GM18867 (cell line): ENCODE data around the gene TRIP12.
A peak's percentile ranks its signal among the peaks of the same experiment; 100 is the strongest.
"Not testable (repeated sequence)": the region's sequence is repeated elsewhere in the genome, so short reads cannot be mapped to it uniquely, and the experiment has no call there.

Experiments
- ATAC-seq: cut with Tn5 transposase; IDR thresholded peaks from one replicate; pipeline ENCODE4 v1.9.1; 2021; ENCODE audit warnings: mild to moderate bottlenecking, moderate library complexity; ENCODE audit not compliant: unreplicated experiment

Gene TRIP12

DNA sequence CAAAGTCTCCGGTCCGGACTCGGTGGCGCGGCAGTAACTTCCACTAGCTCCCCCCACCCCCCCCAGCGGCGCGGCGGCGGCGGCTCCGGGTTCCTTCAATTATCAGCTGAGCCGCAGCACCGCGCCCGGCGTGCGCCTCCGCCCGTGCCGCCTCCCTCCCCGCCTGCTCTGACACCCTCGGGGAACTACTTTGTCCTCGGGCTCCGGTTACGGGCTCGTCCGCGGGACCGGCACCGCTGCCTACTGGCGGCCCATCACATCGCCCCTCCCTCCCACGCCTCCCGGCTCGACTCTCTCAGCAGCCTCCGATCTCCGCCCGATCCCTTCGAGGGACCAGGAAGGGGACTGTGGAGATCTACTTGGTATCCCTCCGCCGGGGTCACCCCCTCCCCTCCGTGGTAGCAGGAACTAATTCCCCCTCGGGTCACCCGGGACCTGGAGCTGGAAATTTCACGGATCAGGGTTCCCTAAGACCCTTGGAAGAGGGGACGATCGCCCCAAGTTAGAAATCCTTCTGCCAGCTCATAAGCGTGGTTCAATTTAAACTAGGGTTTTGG is at the start of gene TRIP12:
Gene TRIP12 (minus strand): TSS at position 118 of the 557 bp plus-strand sequence. CDS start 41,930 bp downstream, outside the sequence.
- ATAC-seq = peak; percentile 64

DNA sequence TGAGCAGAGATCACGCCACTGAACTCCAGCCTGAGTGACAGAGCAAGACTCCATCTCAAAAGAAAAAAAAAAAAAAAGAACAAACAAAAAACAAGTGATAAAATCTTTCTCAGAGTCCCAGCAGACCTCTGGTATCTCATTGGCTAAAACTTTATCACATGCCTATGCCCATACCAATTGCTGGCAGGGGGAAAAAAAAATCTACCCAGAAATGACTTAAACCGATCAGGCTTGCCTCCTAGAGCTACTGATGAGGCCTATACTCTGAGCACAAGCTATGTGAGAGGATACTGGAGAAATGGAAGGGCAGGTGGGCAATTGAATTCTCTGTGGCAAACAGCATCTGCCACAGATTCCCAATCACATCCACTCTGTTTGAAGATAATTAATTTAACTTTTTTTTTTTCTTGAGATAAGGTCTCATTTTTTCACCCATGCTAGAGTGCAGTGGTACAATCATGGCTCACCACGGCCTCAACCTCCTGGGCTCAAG is 49.5 kb upstream of the TRIP12 start:
- no peak for ATAC-seq

DNA sequence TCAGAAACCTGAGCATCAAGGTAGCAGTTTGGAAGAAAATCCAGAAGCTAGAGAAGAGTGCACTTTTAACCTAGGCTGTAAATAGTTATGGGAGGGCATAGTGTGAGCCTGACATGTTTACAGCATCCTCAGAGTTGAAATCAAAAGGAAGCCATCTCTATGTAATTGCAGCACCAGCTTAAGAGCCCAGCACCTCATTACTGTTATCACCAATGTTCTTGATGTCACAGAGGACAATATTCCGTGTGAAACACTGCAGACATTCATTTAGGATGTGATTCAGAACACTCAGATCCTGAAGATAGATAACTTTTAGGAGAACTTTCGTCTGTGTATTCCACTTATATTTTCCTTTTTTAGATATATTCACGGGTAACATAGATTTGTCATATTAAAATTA is 48.6 kb upstream of the TRIP12 start:
- ATAC-seq = no peak

DNA sequence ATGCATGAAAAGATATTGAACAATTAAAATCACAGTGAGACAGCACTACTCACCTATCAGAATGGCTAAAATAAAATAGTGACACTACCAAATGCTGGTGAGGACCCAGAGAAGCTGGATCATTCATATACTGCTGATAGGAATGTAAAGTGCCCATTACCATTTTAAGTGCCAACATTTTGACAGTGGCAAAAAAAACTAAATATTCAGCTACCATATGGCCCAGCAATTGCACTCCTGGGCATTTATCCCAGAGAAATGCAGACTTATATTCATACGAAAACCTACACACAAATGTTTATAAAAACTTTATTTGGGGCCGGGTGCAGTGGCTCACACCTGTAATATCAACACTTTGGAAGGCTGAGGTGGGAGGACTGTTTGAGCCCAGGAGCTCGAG is 48.1 kb upstream of the TRIP12 start:
- no peak for ATAC-seq

DNA sequence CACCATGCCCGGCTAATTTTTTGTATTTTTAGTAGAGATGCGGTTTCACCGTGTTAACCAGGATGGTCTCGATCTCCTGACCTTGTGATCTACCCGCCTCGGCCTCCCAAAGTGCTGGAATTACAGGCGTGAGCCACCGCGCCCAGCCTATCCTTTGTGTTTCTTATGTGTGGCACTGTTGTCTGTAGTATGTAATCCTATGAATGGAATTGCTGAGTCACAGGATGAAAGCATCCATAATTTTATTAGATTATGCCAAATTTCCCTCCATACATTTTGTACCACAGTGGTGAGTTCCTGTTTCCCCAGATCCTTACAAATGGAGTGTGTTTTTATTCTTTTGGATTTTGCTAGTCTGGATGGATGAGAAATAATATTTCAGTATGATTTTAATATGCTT is 41.8 kb upstream of the TRIP12 start:
- ATAC-seq = not testable (repeated sequence)

DNA sequence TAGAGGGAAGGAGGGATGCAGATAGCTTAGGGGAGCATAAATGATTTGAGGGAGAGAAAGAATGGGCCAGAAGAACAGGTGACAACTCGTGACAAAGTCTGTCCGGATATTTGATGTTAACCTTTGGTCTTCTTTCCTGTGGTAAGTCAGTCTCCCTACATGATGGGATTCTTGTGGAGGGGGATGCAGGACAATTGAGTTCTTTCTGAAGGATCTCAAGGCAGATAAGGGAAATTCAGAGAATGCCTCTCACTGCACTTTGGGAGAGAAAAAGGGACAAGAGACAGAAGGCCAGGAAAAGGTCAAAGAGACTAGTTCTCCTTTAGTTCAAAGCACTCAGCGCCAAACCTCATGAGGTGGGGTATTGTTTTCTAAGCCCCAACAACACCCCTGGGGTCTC is 34.7 kb upstream of the TRIP12 start:
- ATAC-seq = no peak

DNA sequence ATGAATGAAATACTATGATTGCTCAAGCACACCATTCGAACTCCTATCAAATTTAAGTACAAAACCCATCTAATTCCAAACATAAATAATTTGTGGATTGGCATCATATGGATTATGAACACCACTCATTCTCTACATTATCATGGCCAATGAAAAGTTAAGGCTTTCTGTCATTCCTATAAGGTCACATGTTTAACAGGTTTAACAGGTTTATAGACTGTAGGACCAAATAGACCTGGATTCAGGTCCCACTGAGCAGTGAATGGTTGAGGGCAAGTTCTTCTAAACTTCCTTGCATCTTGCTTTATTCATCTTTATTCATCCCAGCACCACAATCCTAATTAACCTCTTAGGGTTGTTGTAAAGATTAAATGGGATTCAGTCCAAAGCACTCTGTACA is 33.9 kb upstream of the TRIP12 start:
- no peak for ATAC-seq

DNA sequence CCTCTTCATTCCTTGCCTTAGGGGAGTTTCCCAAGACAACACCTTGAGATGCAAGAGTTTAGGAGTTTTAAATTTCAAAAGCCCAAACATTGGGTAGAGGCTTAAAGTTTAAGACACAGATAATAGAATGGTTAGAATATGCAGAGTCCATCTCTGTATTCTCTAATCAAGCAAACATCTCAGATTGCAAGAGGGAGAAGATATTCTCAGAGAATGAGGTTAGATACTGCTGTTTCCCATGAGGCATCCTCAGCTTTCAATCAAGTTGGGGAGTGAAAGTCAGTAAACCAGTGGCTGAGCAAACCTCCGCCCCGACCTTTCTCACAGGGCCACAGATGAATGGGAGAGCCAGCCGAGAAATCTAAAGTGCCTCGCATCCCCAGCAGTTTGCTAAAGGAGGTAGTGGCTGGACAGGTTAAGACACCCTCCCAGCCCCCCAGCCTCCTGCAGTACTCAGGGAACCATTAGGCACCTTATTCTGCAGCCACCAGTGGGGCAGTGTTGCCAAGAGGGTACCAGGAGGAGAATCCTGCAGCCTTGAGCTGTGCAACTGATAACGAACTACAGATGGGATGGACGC is 30.5 kb upstream of the TRIP12 start:
- no peak for ATAC-seq

DNA sequence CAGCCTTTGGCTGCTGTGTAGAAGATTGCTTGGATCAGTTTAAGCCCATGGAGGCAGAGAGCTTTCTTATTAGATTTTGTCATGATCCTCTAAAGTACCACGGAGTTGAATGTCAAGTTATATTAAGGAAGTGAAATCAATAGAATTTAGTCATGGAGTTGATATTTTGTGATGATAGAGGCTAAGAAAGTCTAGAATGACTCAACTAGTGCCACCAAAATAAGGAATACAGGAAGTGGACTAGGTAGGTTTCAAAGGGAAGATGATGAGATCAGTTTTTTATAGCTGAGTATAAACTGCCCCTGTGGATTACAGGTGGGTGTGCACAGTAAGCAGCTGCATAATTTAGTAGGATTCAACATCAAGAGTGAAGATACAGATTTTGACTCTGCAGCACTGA is 25.7 kb upstream of the TRIP12 start:
- no peak for ATAC-seq

DNA sequence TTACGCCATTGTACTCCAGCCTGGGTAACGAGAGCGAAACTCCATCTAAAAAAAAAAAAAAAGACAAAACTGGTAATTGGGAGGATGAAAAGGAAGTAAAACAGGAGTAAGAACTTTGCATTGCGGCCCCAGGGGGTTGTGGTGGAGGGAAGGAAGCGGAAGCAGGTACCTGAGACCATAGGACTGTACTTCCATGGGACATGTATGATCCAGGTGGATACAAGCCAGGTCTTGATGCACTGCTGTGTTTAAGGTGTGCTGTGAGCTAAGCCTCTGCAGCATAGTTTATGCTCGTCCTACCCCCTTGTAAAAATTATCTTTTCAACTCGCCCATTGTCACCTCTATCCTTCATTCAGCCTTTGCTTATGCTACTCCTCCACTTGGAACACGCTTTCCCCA is 24.2 kb upstream of the TRIP12 start:
- no peak for ATAC-seq

DNA sequence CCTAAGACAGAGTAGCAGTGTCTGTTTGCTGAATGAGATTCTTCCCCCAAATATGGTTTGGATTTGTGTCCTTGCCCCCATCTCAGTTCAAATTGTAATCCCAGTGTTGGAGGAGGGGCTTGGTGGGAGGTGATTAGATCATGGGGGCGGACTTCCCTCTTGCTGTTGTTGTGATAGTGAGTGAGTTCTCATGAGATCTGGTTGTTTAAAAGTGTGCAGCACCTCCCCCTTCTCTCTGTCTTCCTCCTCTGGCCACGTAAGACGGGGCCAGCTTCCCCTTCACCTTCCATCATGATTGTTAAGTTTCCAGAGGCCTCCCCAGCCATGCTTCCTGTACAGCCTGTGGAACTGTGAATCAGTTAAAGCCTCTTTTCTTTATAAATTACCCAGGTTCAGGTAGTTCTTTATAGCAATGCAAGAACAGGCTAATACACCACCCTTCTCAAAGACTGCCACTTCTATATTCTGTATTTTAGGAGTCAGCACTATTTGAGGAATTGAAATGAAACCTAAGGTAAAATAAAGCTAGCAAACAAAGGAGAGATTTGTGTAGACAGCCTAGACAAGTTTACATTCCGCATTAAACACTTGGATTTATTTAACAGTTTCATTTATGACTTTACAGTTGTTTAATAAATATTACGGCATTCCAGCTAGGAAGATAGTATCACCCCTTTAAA is 22.1 kb upstream of the TRIP12 start:
- ATAC-seq = no peak

DNA sequence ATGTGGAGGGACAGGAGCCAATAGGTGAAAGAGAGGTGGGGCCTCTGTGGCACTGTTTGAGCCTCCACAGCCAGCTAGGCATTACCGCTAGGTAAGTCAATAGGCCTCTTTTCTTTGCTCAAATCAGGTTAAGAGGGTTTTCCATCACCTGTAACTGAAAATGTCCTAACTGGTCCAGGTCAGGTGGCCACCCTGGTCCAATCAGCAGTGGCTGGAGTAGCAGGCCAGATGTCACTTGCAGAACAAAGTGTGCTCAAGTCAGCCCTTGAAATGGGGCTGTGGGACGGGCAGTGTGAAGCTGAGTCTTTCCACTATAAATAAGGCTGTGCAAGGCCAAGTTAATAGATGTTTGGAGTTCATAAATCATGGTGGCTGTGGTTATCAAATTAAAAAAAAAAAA is 21.4 kb upstream of the TRIP12 start:
- no peak for ATAC-seq

DNA sequence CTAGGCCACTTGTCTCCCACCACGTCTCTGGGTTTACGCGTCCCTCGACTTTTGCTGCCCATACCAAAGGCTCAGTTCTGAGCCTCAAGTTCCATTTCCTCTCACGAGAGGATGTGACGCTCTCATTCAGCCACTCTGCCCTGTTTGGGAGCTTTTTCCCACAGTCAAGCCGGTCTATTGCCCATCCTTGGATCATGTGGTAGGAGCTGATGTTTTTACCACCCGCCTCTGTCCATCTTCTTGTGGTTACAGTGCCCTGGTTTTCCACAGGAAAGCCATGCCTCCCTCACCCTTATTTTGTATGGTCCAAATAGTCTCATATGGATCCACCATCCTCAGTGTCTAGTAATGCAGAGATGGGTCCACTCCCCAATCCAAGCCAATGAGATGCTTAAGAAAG is 20.9 kb upstream of the TRIP12 start:
- ATAC-seq = no peak

DNA sequence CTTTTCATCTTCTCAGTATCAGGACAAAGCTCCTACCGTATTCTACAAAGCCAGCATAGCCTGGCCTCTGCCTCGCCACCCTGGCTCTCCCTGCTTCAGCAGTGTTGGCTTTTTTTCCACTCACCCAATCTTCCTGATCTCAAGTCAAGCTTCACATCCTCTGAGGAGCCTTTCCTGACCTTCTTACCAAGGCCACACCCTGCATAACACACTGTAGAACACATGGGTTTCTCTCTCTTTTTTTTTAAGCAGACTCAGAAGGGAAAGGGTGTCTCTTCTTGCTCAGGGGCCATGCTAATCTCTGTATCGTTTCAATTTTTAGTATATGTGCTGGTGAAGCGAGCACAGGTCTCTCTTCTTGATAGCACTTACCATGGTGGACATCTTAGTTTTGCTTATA is 15.7 kb upstream of the TRIP12 start:
- no peak for ATAC-seq

DNA sequence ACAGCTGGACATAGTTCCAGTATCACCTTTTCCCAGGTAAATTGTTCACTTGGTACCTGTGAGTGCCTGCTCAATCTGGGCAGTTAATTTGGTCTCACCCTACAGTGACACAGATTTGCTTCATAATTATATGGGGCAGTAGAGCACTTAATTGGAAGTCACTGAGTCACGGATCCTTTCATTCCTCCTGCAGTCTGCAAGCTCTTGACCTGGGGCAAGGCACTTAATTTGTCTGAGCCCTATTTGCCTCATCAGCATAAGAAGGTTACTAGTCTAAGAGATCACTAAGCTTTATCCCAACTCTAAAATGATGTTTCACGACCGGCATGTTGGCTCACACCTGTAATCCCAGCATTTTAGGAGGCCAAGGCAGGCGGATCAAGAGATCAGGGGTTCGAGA is 9.4 kb upstream of the TRIP12 start:
- no peak for ATAC-seq

DNA sequence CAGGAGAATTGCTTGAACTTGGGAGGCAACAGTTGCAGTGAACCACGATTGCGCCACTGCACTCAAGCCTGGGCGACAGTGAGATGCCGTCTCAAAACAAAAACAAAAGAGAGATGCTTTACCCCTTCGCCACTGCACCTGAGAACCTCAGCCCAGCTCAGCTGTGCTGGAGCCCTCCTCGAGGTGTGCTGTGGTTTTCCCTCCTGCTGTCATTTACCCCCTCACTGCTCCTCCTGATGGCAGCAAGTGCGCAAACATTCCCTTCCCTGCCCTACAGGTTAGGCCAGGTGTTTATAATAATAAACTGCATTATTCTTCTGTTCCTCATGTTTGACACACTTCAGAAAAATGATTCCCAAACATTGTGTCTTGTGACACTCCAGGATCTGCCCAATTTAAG is 8.8 kb upstream of the TRIP12 start:
- ATAC-seq = no peak

DNA sequence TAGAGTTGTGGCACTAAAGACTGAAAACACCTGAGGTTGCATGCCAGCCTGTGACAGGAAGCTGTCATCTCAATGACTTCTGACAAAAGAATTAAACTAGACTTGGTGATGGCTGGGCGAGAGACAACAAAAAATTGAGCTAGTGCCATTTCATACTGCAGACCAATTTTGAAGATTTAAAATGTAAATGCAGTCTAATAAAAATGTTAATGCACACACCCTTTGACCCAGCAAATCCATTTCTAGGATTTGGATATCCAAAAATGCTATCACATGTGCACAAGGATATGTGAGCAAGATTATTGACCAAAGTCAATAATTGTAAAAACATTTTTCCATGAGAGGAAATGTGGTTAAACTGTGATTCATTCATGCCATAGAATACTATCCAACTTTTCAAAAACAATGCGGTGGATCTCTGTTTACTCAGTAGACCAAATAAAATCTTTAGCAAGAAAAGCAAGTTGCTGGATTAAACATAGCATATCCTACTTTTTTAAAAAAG is 6.1 kb upstream of the TRIP12 start:
- ATAC-seq = no peak

DNA sequence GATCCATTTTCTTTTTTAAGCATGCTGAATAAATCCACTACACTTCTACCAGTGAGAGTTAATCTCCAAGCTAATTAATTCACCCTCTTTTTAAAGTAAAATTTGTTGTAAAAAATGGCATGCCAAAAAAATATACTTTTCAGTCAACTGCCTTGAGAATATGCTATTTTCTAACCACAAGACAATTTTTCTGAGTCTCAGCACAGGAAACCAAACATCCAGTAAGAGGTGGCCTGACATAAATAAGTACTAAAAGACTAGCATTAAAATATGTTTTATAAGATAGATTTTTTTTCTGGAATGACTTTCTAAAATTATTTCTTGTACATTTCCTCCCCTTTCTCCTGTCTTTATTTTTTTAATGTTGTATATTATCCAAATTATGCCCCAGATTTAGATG is 3.4 kb upstream of the TRIP12 start:
- no peak for ATAC-seq

DNA sequence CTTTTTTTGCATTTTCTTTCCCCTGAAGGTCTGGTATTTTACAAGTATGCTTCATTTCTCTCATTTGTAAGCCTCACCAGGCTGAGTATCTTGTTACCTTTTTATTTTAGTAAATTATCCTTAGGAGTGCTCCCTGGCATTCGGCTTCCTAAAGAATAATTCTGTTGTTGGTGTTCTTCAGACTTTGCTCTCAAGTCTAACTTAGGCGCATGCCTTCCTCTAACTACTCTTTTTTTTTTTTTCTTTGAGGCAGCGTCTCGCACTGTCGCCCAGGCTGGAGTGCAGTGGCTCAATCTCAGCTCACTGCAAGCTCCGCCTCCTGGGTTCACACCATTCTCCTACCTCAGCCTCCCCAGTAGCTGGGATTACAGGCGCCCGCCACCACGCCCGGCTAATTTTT is 2.7 kb upstream of the TRIP12 start:
- ATAC-seq = not testable (repeated sequence)

DNA sequence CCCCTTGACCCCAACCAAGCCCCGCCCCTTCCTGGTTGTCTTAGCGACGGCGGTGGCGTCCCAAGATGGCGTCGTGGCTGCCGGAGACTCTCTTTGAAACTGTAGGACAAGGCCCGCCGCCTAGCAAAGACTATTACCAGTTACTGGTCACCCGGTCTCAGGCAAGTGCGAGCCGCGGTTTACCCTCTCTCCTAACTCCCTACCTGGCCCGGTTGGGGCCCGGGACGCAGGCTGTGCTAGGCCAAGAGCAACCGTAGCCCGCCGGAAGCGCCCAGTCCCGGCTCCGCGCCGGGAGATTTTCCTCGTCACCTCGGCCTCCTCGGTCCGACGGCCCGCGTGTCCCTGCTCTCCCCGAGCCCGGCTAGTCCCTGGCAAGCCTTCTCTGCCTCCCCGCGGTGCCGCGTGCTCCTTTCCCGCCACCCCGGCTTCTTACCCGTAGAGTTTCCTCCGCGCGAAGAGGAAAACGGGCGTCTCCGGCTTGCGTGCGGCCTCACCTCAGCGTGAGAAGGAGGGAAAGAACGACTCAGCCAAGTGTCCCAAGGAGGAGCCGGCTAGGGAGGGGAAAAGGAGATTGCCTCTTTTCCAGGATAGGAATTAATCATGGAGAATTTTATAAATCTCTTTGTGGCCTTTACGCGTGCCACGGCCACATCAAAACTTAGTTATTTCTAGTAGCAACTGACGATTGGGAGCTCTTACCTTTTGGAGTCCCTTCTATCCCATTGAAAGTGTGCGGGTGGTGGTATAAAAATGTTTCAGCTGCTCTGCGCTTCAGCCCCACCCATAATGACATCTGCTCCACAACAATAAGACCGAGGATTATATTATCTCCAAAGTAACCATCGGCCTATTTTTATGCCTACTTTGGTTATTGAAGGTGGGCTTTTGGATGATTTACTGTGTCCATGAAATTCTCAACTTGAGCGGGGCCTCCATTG is 909 bp upstream of the TRIP12 start, which contains the start of gene FBXO36:
Gene FBXO36 (plus strand): TSS at position 55 of the 938 bp plus-strand sequence. CDS start 11 bp downstream, at position 66.
- peak; percentile 72 for ATAC-seq
